K562 (cell line): ENCODE results near the gene IRF1. TPM values are rescaled to one million over a fixed set of nuclear protein-coding genes. Genes with fewer than 3 reads are reported as not detected.

Source experiments
- ATAC-seq: fragments of 200-7000 bp; cut with Tn5 transposase; 3 replicates; pipeline ENCODE4 v1.9.1; 2020; ENCODE audit warnings: moderate library complexity
- BruUV-seq: library from RNA; stranded (reverse); fragments of 400-500 nt; replicated peaks from 2 replicates; lab custom pipeline; 2021; lab: Mats Ljungman, UMichigan
- CTCF ChIA-PET: fragments of 300-600 bp; formaldehyde crosslinking; extraction: SDS; loops from one replicate; lab custom pipeline; 2021; ENCODE audit warnings: low intra/inter-chr PET ratio; lab: Yijun Ruan, JAX
- POLR2A ChIA-PET: fragments of 300-600, 350-650 bp; sonication (Branson Sonifier 250); formaldehyde crosslinking; extraction: SDS; loops from one replicate; lab custom pipeline; 2021; ENCODE audit warnings: antibody characterized with exemption, inconsistent platforms; lab: Yijun Ruan, JAX
- DNase-seq, 4 experiments: peaks; one replicate each; pipeline versions ENCODE4 v3.0.0 to v3.0.0-alpha.2; 2011 to 2018; ENCODE audit warnings: low spot score in 3 of 4, mixed read lengths in 3 of 4; ENCODE audit errors: extremely low read depth in 1 of 4
- FAIRE-seq: peaks from 2 replicates; lab custom pipeline; 2011; peaks lifted over from hg19 to GRCh38; lab: Jason Lieb, UNC
- H2AFZ ChIP-seq: 2 replicates; pipeline ENCODE4 v1.6.0; 2011; ENCODE audit warnings: low read depth, low read length, control low read depth, inconsistent platforms
- H3K27ac ChIP-seq: fragments of 200-600 bp; 3 replicates; pipeline ENCODE4 v1.8.0; 2011; ENCODE audit warnings: low read depth, mild to moderate bottlenecking, control low read depth, inconsistent platforms, low read length, moderate library complexity, mixed read lengths; ENCODE audit errors: extremely low read depth
- H3K27me3 ChIP-seq, 2 experiments: fragments of 300-600 bp in 1 of 2; 2 replicates in 1 of 2; 3 replicates in 1 of 2; pipeline versions ENCODE4 v1.6.0 to v1.8.0; 2011; ENCODE audit warnings: inconsistent platforms in 2 of 2, low read length in 2 of 2, mild to moderate bottlenecking in 1 of 2, mixed read lengths in 1 of 2, moderate library complexity in 1 of 2; ENCODE audit not compliant: control insufficient read depth in 2 of 2, insufficient read depth in 2 of 2
- H3K36me3 ChIP-seq: fragments of 300-600 bp; 3 replicates; pipeline ENCODE4 v1.8.0; 2011; ENCODE audit warnings: mild to moderate bottlenecking, low read length, inconsistent platforms; ENCODE audit not compliant: control insufficient read depth, insufficient read depth
- H3K4me1 ChIP-seq, 2 experiments: fragments of 200-600 bp in 1 of 2; replicated peaks in 1 of 2; 2 replicates in 1 of 2; 3 replicates in 1 of 2; pipeline versions ENCODE4 v1.5.1 to v1.8.0; 2011; ENCODE audit warnings: inconsistent platforms in 2 of 2, low read length in 2 of 2, mild to moderate bottlenecking in 1 of 2, mixed read lengths in 1 of 2, moderate library complexity in 1 of 2; ENCODE audit not compliant: control insufficient read depth in 2 of 2, insufficient read depth in 2 of 2
- H3K4me2 ChIP-seq: 2 replicates; pipeline ENCODE4 v1.6.1; 2011; ENCODE audit warnings: low read length, control low read depth, inconsistent platforms, mixed read lengths; ENCODE audit not compliant: insufficient read depth
- H3K4me3 ChIP-seq: fragments of 200-600 bp; sonication (generic), shearing (Covaris generic); 2 replicates; pipeline ENCODE4 v1.5.1; 2016; ENCODE audit warnings: control low read depth, inconsistent platforms
- H3K79me2 ChIP-seq: fragments of 200-600 bp; 3 replicates; pipeline ENCODE4 v1.8.0; 2011; ENCODE audit warnings: low read length, inconsistent platforms; ENCODE audit not compliant: control insufficient read depth, insufficient read depth
- H3K9ac ChIP-seq, 2 experiments: 2 replicates each; pipeline versions ENCODE4 v1.6.0 to v1.6.1; 2011; ENCODE audit warnings: low read depth in 2 of 2, low read length in 2 of 2, control low read depth in 1 of 2, inconsistent platforms in 1 of 2, mild to moderate bottlenecking in 1 of 2, mixed read lengths in 1 of 2; ENCODE audit not compliant: insufficient read depth in 1 of 2
- H3K9me1 ChIP-seq: one replicate; pipeline ENCODE4 v1.6.0; 2011; ENCODE audit warnings: inconsistent platforms, mild to moderate bottlenecking, low read length, moderate library complexity; ENCODE audit not compliant: control insufficient read depth, insufficient read depth
- H3K9me3 ChIP-seq: replicated peaks from 2 replicates; pipeline ENCODE4 v1.5.1; 2011; ENCODE audit warnings: low read depth, low read length, inconsistent platforms; ENCODE audit not compliant: control insufficient read depth, insufficient read depth
- H4K20me1 ChIP-seq: replicated peaks from 2 replicates; pipeline ENCODE4 v1.6.1; 2011; ENCODE audit warnings: low read length, inconsistent platforms, mixed read lengths; ENCODE audit not compliant: control insufficient read depth, insufficient read depth
- ADNP ChIP-seq: fragments of 200-800 bp; sonication (Bioruptor generic); IDR thresholded peaks from 2 replicates; pipeline ENCODE4 v1.6.1; 2016; ENCODE audit warnings: missing genetic modification characterization, missing compliant biosample characterization
- NEUROD1 ChIP-seq: fragments of 150-350 bp; IDR thresholded peaks from 2 replicates; pipeline ENCODE4 v1.6.1; 2014; ENCODE audit warnings: borderline replicate concordance, low read length, low read depth; ENCODE audit not compliant: partially characterized antibody
- OTX1 ChIP-seq: fragments of 450-650 bp; formaldehyde crosslinking; IDR thresholded peaks from 2 replicates; pipeline ENCODE4 v1.4.0; 2022; ENCODE audit warnings: mild to moderate bottlenecking
- PRMT5 ChIP-seq: sonication (generic); formaldehyde crosslinking; IDR thresholded peaks from 2 replicates; pipeline ENCODE4 v1.5.0; 2020; ENCODE audit warnings: missing genetic modification reagents
- PTRF ChIP-seq: fragments of 450-650 bp; IDR thresholded peaks from 2 replicates; pipeline ENCODE4 v1.6.1; 2016; ENCODE audit warnings: mild to moderate bottlenecking, missing genetic modification characterization, missing compliant biosample characterization
- RBM22 ChIP-seq: fragments of 200-400 bp; formaldehyde crosslinking; IDR thresholded peaks from 2 replicates; pipeline ENCODE4 v1.6.1; 2018; ENCODE audit warnings: low read length, low read depth; ENCODE audit not compliant: poor library complexity, severe bottlenecking
- WGBS: fragments of 100-300 bp; shearing (Covaris generic); methylation state at CpG from one replicate; pipeline ENCODE4 v1.1.6; 2016; ENCODE audit warnings: low coverage, mixed read lengths; ENCODE audit not compliant: insufficient coverage; ENCODE audit errors: missing lambda C conversion rate; 5-methylcytosine and 5-hydroxymethylcytosine counted together
- in situ Hi-C: fragments of 300-500 bp; cut with MboI; formaldehyde crosslinking; loops from 4 replicates; pipeline ENCODE4 v1.15.0; 2018; ENCODE audit warnings: inconsistent platforms, mixed read lengths
- intact Hi-C: fragments of 100-400 bp; cut with micrococcal nuclease; formaldehyde crosslinking; loops from 2 replicates; pipeline ENCODE4 v1.14.2; 2022
- polyA plus RNA-seq, 8 experiments: library from polyadenylated mRNA; depleted of rRNA in 4 of 8; stranded (reverse) in 5 of 8; unstranded in 3 of 8; fragments of >200 nt; fragmentation: Nextera tagmentation in 2 of 8; fragmentation: Illumina TruSeq in 1 of 8; extraction: Ambion mirVana in 2 of 8; extraction: Trizol in 1 of 8; gene quantifications; 2 replicates each; pipeline versions ENCODE4 v1.2.1 to v1.2.3, GENCODE V29; 2011 to 2014; ENCODE audit warnings: inconsistent platforms in 1 of 8, missing spikeins in 1 of 8
- total RNA-seq, 7 experiments: library from RNA; depleted of rRNA in 6 of 7; stranded (reverse); fragments of >200 nt in 6 of 7; fragmentation: Illumina TruSeq in 2 of 7; extraction: Trizol in 2 of 7; gene quantifications; 2 replicates each; pipeline versions ENCODE4 v1.2.1 to v1.2.3, GENCODE V29; 2011 to 2021; ENCODE audit warnings: low replicate concordance in 1 of 7
- TF ChIP-seq, protein P1 (sequence below): fragments of 450-650 bp; IDR thresholded peaks from one replicate; pipeline ENCODE4 v1.6.1; 2018; ENCODE audit warnings: mild to moderate bottlenecking, moderate library complexity; ENCODE audit not compliant: partially characterized antibody
- TF ChIP-seq, protein P2 (sequence below): fragments of 250-450 bp; sonication (Bioruptor Pico); IDR thresholded peaks from 2 replicates; pipeline ENCODE4 v1.8.0; 2022; ENCODE audit warnings: moderate library complexity, mild to moderate bottlenecking, inconsistent platforms
- TF ChIP-seq, protein P3 (sequence below): fragments of 250-450 bp; sonication (Bioruptor Pico); IDR thresholded peaks from 2 replicates; pipeline ENCODE4 v1.8.0; 2022; ENCODE audit warnings: inconsistent platforms, mild to moderate bottlenecking, moderate library complexity, borderline replicate concordance
- TF ChIP-seq, protein P4 (sequence below): fragments of 250-450 bp; sonication (Bioruptor Pico); IDR thresholded peaks from 2 replicates; pipeline ENCODE4 v1.5.0; 2021; ENCODE audit warnings: mild to moderate bottlenecking, borderline replicate concordance
- TF ChIP-seq, protein P5 (sequence below): fragments of 450-650 bp; formaldehyde crosslinking; IDR thresholded peaks from 2 replicates; pipeline ENCODE4 v1.4.0; 2020; ENCODE audit warnings: mild to moderate bottlenecking

IRF1 gene
- total and polyA plus RNA-seq, 9 of the 15 experiments (the other 6 are each of a cell fraction or from before 2014, with no cell fraction given), result 1.1 to 12.3 (median 5.9) TPM

DNA sequence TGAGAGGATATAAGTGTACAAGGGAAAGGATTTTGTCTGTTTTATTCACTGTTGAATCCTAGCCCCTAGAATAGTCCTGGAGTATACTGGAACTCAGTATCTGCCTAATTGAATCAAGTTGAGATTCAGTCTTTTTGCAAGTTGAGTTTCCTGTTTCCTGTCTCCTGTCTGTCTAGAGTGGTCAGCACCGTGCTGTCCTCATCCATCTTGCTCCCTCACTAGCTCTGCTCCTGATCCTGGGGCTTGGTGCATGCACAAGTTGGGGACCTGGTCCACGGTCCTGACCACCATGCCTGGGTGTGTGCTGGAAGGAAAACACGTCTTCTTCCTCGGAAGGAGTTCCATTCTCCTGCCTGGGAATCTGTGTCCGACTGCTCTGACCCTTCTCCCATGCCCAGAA lies 49.6 kb upstream of the IRF1 start:
- peak overlapping the region; percentile 47; the same call in 1 of the 2 replicates for H2AFZ ChIP-seq
- no peak overlapping the region for H3K4me2 ChIP-seq
- no peak overlapping the region for H3K4me3 ChIP-seq
- DNase-seq, result no peak
- FAIRE-seq, result no peak
- no peaks in the 10 kb centered on the region for H3K27me3 ChIP-seq
- H4K20me1 ChIP-seq, result no peaks in the 10 kb centered on the region
- intact Hi-C loops, result no loop called here
- peak overlapping the region in 1 of 2 experiments; percentile 74; a peak in 1 of 4 replicates for H3K9ac ChIP-seq
- H3K9me1 ChIP-seq, result no peaks in the 10 kb centered on the region
- in situ Hi-C loops, result no loop called here
- no peak overlapping the region for H3K27ac ChIP-seq
- BruUV-seq, result no TSS peak
- H3K4me1 ChIP-seq, result no peaks in the 10 kb centered on the region; a peak in 2 of 5 replicates
- no peaks in the 10 kb centered on the region for H3K36me3 ChIP-seq
- no peak for TF ChIP-seq RBM22
- TF ChIP-seq, protein P1, sequence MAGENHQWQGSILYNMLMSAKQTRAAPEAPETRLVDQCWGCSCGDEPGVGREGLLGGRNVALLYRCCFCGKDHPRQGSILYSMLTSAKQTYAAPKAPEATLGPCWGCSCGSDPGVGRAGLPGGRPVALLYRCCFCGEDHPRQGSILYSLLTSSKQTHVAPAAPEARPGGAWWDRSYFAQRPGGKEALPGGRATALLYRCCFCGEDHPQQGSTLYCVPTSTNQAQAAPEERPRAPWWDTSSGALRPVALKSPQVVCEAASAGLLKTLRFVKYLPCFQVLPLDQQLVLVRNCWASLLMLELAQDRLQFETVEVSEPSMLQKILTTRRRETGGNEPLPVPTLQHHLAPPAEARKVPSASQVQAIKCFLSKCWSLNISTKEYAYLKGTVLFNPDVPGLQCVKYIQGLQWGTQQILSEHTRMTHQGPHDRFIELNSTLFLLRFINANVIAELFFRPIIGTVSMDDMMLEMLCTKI, result no peak
- TF ChIP-seq, protein P2, sequence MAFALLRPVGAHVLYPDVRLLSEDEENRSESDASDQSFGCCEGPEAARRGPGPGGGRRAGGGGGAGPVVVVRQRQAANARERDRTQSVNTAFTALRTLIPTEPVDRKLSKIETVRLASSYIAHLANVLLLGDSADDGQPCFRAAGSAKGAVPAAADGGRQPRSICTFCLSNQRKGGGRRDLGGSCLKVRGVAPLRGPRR (CRISPR knock-in tag), result no peak
- TF ChIP-seq, protein P3, sequence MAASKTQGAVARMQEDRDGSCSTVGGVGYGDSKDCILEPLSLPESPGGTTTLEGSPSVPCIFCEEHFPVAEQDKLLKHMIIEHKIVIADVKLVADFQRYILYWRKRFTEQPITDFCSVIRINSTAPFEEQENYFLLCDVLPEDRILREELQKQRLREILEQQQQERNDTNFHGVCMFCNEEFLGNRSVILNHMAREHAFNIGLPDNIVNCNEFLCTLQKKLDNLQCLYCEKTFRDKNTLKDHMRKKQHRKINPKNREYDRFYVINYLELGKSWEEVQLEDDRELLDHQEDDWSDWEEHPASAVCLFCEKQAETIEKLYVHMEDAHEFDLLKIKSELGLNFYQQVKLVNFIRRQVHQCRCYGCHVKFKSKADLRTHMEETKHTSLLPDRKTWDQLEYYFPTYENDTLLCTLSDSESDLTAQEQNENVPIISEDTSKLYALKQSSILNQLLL (CRISPR knock-in tag), result no peak
- TF ChIP-seq, protein P4, sequence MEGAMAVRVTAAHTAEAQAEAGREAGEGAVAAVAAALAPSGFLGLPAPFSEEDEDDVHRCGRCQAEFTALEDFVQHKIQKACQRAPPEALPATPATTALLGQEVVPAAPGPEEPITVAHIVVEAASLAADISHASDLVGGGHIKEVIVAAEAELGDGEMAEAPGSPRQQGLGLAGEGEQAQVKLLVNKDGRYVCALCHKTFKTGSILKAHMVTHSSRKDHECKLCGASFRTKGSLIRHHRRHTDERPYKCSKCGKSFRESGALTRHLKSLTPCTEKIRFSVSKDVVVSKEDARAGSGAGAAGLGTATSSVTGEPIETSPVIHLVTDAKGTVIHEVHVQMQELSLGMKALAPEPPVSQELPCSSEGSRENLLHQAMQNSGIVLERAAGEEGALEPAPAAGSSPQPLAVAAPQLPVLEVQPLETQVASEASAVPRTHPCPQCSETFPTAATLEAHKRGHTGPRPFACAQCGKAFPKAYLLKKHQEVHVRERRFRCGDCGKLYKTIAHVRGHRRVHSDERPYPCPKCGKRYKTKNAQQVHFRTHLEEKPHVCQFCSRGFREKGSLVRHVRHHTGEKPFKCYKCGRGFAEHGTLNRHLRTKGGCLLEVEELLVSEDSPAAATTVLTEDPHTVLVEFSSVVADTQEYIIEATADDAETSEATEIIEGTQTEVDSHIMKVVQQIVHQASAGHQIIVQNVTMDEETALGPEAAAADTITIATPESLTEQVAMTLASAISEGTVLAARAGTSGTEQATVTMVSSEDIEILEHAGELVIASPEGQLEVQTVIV (CRISPR knock-in tag), result no peak
- TF ChIP-seq ADNP, result no peak
- no peak for TF ChIP-seq PTRF (tag)
- no peak for TF ChIP-seq OTX1
- no peak for TF ChIP-seq NEUROD1
- TF ChIP-seq, protein P5, sequence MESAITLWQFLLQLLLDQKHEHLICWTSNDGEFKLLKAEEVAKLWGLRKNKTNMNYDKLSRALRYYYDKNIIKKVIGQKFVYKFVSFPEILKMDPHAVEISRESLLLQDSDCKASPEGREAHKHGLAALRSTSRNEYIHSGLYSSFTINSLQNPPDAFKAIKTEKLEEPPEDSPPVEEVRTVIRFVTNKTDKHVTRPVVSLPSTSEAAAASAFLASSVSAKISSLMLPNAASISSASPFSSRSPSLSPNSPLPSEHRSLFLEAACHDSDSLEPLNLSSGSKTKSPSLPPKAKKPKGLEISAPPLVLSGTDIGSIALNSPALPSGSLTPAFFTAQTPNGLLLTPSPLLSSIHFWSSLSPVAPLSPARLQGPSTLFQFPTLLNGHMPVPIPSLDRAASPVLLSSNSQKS (CRISPR knock-in tag), result no peak
- TF ChIP-seq PRMT5 (CRISPR knock-in tag), result no peak
- CTCF ChIA-PET, result no interaction called here
- POLR2A ChIA-PET, result interaction anchor here (0.6 to 1.0 kb wide), 4 partner anchors 115 to 269 kb away, joined by 3 to 4 read pairs (median 3); no protein-coding TSS in a partner anchor
- H3K9me3 ChIP-seq, result no peaks in the 10 kb centered on the region
- WGBS, result 52% methylated on average over 5 of the region's 5 CpGs
- H3K79me2 ChIP-seq, result no peaks in the 10 kb centered on the region
- ATAC-seq, result peak; percentile 54
